Fibroblast of pulmonary artery (primary cell): Measurements from ENCODE around the gene SEC22A.

Experiments
- DNase-seq: peaks from one replicate; pipeline ENCODE4 v3.0.0-alpha.2; 2010; ENCODE audit warnings: low read depth
- H3K4me3 ChIP-seq: replicated peaks from 2 replicates; pipeline ENCODE4 v1.5.1; 2011; ENCODE audit warnings: low read depth, mild to moderate bottlenecking, control low read depth, low read length, moderate library complexity
- TF ChIP-seq, protein P1 (sequence below): IDR thresholded peaks from 2 replicates; pipeline ENCODE4 v1.5.1; 2011; ENCODE audit warnings: mild to moderate bottlenecking, control low read depth, low read length, inconsistent platforms; ENCODE audit errors: missing control alignments

The SEC22A gene

DNA sequence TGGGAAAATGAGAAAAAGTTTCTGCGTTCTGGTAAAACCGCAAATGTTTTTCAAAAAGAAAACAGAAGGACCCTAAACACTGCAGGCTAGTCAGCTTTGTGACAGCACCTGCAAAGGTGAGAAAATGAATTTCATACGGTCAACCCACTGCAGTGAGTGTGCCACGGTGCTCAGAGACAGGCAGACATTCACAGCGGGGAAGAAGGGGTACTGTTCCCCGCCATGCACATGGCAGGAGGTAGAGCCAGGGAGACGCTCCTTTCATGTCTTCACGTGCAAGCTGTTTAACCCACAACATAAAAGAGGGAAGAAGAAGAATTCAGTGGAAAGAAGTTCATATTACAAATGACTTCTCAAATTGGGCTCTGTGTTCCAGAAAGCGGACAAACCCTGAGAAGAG, 109.5 kb downstream of the SEC22A start:
- TF ChIP-seq, protein P1, sequence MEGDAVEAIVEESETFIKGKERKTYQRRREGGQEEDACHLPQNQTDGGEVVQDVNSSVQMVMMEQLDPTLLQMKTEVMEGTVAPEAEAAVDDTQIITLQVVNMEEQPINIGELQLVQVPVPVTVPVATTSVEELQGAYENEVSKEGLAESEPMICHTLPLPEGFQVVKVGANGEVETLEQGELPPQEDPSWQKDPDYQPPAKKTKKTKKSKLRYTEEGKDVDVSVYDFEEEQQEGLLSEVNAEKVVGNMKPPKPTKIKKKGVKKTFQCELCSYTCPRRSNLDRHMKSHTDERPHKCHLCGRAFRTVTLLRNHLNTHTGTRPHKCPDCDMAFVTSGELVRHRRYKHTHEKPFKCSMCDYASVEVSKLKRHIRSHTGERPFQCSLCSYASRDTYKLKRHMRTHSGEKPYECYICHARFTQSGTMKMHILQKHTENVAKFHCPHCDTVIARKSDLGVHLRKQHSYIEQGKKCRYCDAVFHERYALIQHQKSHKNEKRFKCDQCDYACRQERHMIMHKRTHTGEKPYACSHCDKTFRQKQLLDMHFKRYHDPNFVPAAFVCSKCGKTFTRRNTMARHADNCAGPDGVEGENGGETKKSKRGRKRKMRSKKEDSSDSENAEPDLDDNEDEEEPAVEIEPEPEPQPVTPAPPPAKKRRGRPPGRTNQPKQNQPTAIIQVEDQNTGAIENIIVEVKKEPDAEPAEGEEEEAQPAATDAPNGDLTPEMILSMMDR: no peak
- no peak for DNase-seq
- H3K4me3 ChIP-seq: no peak overlapping the region

DNA sequence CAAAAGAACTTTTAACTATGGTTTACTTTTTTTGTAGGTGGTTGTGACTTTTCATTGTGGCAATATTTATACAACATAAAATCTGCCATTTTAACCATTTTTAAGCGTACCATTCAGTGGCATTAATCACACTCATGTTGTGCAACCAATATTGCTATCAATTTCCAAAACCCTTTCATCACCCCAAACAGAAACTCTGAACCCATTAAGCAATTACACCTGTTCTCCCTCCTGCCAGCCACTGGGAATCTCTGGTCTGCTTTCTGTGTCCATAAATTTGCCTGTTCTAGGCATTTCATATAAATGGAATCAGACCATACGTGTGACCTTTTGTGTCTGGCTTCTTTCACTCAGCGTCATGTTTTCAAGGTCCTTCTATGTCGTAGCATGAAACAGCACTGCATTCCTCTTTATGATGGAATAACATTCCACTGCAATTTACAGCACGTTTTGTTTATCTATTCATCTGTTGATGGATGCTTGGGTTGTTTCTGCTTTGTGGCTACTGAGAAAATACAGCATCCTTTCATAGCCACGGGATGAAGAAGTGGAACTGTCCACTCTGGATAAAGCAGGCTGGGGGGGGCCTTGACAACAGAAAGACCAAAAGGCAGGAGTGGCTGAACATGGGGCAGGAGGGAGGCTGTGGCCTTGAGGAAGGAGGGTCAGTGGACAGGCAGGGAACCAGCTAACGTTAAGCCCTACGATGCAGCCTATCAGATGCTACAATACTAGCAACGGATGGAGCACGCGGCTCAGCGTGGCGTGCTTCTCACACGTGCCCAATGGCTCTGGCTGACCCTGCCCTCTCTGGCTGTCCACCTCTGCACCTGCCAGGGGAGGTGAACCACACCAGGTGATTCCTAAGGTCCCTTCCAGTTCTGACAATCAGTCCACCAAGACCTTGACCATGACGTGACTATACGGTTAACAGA, 110.9 kb downstream of the SEC22A start:
- no peak for DNase-seq
- TF ChIP-seq, protein P1: no peak

DNA sequence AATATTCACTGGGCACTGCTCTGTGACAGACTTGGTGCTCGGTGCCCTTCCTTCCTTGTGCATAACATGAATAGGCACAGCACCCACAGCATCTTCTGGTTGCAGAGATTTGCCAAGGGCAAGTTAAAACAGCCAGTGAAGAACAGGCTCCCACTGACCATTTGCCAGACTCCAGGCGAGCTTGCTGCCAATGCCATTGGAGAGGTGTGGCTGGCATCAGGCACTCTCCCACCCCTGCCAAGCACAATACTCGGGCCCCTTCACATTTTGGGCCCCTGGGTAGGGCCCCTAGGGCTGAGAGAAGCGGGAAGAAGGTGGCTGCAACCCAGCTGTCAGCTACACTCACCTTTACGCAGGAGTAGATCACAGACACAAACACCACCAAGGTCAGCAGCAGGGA, 112.1 kb downstream of the SEC22A start:
- H3K4me3 ChIP-seq: no peak overlapping the region
- no peak for DNase-seq
- TF ChIP-seq, protein P1: no peak

More for the DNA sequence above, 110.9 kb downstream of the SEC22A start:
- no peak overlapping the region for H3K4me3 ChIP-seq

DNA sequence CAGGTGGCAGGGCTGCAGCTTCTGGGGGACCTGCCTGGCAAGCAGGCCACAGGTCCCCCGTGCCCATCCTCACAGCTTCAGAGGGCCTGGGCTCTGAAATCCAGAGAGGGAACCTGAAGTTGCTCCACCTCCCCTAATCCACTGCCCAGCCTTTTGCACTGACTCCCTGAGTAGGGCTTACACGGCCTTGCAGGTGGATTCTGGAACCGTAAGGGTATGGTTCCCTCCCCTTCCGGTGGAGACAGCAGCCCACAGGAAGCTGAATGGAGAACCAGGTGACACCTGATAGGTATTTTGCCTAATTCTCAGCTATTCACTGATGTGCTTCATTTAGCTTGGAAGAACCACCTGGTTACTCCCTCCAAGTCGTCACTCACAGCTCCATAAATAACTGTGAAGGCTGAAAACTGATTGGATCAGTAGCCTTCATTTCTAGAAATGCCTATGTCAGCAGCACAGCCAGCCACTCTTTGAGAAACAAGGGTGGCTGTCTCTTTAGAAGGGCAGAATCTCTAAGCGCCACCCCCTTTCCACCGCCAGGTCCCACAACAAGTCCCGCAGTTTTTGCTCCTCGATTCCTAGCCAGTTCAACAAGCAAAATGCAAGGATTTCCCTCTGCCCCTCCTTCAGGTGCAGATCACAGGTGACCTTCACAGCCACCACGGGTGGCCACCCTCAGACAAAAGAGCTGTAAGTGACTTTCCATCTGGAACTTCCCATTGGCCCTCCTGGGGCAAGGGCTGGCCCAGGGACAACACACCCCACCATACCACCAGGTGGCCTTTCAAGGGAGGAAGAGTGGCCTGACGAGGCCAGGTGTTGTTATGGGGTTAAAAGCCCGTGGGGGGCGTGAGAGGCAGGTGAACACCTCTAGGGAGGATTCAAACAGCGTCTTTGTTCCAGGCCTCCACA, 112.9 kb downstream of the SEC22A start:
- H3K4me3 ChIP-seq: no peak overlapping the region
- no peak for DNase-seq
- TF ChIP-seq, protein P1: no peak

DNA sequence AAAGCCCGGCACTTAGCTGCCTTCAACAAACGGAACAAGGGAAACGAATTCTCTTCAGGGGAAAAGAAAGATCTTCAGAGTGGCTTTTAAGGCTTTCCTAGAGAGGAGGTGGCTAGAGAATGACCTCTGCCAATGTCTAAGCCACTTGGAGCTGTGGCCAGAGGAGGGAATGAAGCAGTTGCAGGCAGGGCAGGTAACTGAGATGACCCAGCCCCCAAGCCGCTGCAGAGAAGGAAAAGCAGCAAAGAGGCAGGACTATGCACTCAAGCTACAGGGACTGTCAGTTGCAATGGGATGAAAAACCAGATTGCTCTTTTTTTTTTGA, 113.5 kb downstream of the SEC22A start:
- no peak overlapping the region for H3K4me3 ChIP-seq
- TF ChIP-seq, protein P1: no peak
- DNase-seq: no peak

DNA sequence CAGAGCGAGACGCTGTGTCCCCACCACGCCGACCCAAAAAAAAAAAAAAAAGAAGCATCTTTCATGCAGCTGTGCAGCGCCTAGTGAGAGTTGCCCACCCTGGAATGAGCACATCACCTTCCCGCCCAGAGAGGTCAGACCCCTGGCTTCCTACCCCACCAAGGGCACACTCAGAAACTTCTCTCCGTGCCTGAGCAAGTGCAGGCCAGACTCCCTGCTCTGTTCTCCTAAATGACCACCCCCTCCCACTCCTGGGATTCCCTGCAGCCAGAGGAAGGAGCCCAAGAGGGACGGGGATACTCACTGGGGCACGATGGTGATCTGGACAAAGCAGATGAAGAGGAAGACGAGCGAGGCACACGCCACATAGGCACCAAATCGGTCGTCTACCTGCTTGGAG, 116.0 kb downstream of the SEC22A start:
- TF ChIP-seq, protein P1: no peak
- no peak overlapping the region for H3K4me3 ChIP-seq
- no peak for DNase-seq
